ENCODE data around the gene NEBL. TPM values are rescaled to one million over a fixed set of nuclear protein-coding genes. Genes with fewer than 3 reads are reported as not detected.

Gene NEBL
- total and polyA plus RNA-seq, 3 experiments from 2014 or later, result 0.11 to 0.15 TPM; not detected in 1

- POLR2A ChIA-PET, result no interaction called here
- CTCF ChIA-PET, result no interaction called here
These were observed 55.7 kb downstream of the NEBL start for GRCh38 chr10:20841419-20841818.

GRCh38 chr10:20839910-20840309, 57.2 kb downstream of the NEBL start:
- Mint-ChIP-seq H3K4me3 (no peak overlapping the region), H3K27me3 (no peaks in the 10 kb centered on the region), H3K9me3 (peaks cover 0 to 4% (median 2%) of the 10 kb centered on the region in 5 donors), H3K4me1 (no peaks in the 10 kb centered on the region), H3K27ac (no peak overlapping the region), H3K36me3 (no peaks in the 10 kb centered on the region)
- POLR2A ChIA-PET, result no interaction called here
- Histone ChIP-seq H3K27ac (ENCODE audit: low read depth, low read length) (no peak overlapping the region), H3K9me3 (ENCODE audit: low read length) (no peaks in the 10 kb centered on the region), H3K4me3 (ENCODE audit: low read length) (no peak overlapping the region), H3K27me3 (ENCODE audit: insufficient read depth, low read length, poor library complexity, severe bottlenecking) (no peaks in the 10 kb centered on the region), H3K4me1 (ENCODE audit: insufficient read depth, low read length) (no peaks in the 10 kb centered on the region), H3K36me3 (ENCODE audit: insufficient read depth, low read length) (no peaks in the 10 kb centered on the region)
- CTCF ChIA-PET, result no interaction called here
- DNase-seq, result no peak

More at GRCh38 chr10:20841419-20841818, 55.7 kb downstream of the NEBL start:
- H3K27me3 Mint-ChIP-seq, result no peaks in the 10 kb centered on the region
- peaks cover 0 to 4% (median 2%) of the 10 kb centered on the region in 5 donors for H3K9me3 Mint-ChIP-seq
- H3K27ac ChIP-seq (ENCODE audit: low read depth, low read length), result no peak overlapping the region
- no peak for DNase-seq
- H3K9me3 ChIP-seq (ENCODE audit: low read length), result no peaks in the 10 kb centered on the region
- H3K4me3 ChIP-seq (ENCODE audit: low read length), result no peak overlapping the region
- no peak overlapping the region for H3K4me3 Mint-ChIP-seq
- no peaks in the 10 kb centered on the region for H3K36me3 ChIP-seq (ENCODE audit: insufficient read depth, low read length)
- H3K36me3 Mint-ChIP-seq, result no peaks in the 10 kb centered on the region
- no peaks in the 10 kb centered on the region for H3K4me1 ChIP-seq (ENCODE audit: insufficient read depth, low read length)
- no peak overlapping the region for H3K27ac Mint-ChIP-seq
- no peaks in the 10 kb centered on the region for H3K4me1 Mint-ChIP-seq
- H3K27me3 ChIP-seq (ENCODE audit: insufficient read depth, low read length, poor library complexity, severe bottlenecking), result no peaks in the 10 kb centered on the region

GRCh38 chr10:20839141-20839540, 58.0 kb downstream of the NEBL start:
- no peaks in the 10 kb centered on the region for H3K36me3 Mint-ChIP-seq
- DNase-seq, result no peak
- H3K27me3 Mint-ChIP-seq, result no peaks in the 10 kb centered on the region
- H3K4me1 Mint-ChIP-seq, result no peaks in the 10 kb centered on the region
- no peaks in the 10 kb centered on the region for H3K4me1 ChIP-seq (ENCODE audit: insufficient read depth, low read length)
- H3K36me3 ChIP-seq (ENCODE audit: insufficient read depth, low read length), result no peaks in the 10 kb centered on the region
- H3K27ac ChIP-seq (ENCODE audit: low read depth, low read length), result no peak overlapping the region
- peaks cover 0 to 4% (median 3%) of the 10 kb centered on the region in 5 donors for H3K9me3 Mint-ChIP-seq
- no peak overlapping the region for H3K4me3 ChIP-seq (ENCODE audit: low read length)
- no peak overlapping the region for H3K4me3 Mint-ChIP-seq
- ChIA-PET POLR2A (no interaction called here), CTCF (no interaction called here)
- no peaks in the 10 kb centered on the region for H3K27me3 ChIP-seq (ENCODE audit: insufficient read depth, low read length, poor library complexity, severe bottlenecking)
- no peaks in the 10 kb centered on the region for H3K9me3 ChIP-seq (ENCODE audit: low read length)
- no peak overlapping the region for H3K27ac Mint-ChIP-seq

GRCh38 chr10:20836401-20836800, 60.7 kb downstream of the NEBL start:
- no peaks in the 10 kb centered on the region for H3K36me3 Mint-ChIP-seq
- Histone ChIP-seq H3K27me3 (ENCODE audit: insufficient read depth, low read length, poor library complexity, severe bottlenecking) (no peaks in the 10 kb centered on the region), H3K4me3 (ENCODE audit: low read length) (no peak overlapping the region), H3K4me1 (ENCODE audit: insufficient read depth, low read length) (no peaks in the 10 kb centered on the region), H3K36me3 (ENCODE audit: insufficient read depth, low read length) (no peaks in the 10 kb centered on the region), H3K9me3 (ENCODE audit: low read length) (no peaks in the 10 kb centered on the region), H3K27ac (ENCODE audit: low read depth, low read length) (no peak overlapping the region)
- CTCF ChIA-PET, result no interaction called here
- POLR2A ChIA-PET, result no interaction called here
- peak overlapping the region in 1 of 8 donors; percentile 13 for H3K27ac Mint-ChIP-seq
- no peaks in the 10 kb centered on the region for H3K4me1 Mint-ChIP-seq
- no peak for DNase-seq
- no peak overlapping the region for H3K4me3 Mint-ChIP-seq
- H3K9me3 Mint-ChIP-seq, result peaks cover 0 to 4% (median 0%) of the 10 kb centered on the region in 5 donors
- H3K27me3 Mint-ChIP-seq, result no peaks in the 10 kb centered on the region

- Histone ChIP-seq H3K9me3 (ENCODE audit: low read length) (no peaks in the 10 kb centered on the region), H3K27ac (ENCODE audit: low read depth, low read length) (no peak overlapping the region), H3K36me3 (ENCODE audit: insufficient read depth, low read length) (no peaks in the 10 kb centered on the region), H3K27me3 (ENCODE audit: insufficient read depth, low read length, poor library complexity, severe bottlenecking) (no peaks in the 10 kb centered on the region), H3K4me3 (ENCODE audit: low read length) (no peak overlapping the region), H3K4me1 (ENCODE audit: insufficient read depth, low read length) (no peaks in the 10 kb centered on the region)
- POLR2A ChIA-PET, result no interaction called here
- CTCF ChIA-PET, result no interaction called here
- H3K36me3 Mint-ChIP-seq, result no peaks in the 10 kb centered on the region
- H3K27me3 Mint-ChIP-seq, result no peaks in the 10 kb centered on the region
- no peak overlapping the region for H3K27ac Mint-ChIP-seq
- DNase-seq, result no peak
- H3K4me3 Mint-ChIP-seq, result no peak overlapping the region
- peaks cover 0 to 4% (median 0%) of the 10 kb centered on the region in 5 donors for H3K9me3 Mint-ChIP-seq
- H3K4me1 Mint-ChIP-seq, result no peaks in the 10 kb centered on the region
These were observed 61.8 kb downstream of the NEBL start for GRCh38 chr10:20835335-20835734.

- H3K9me3 Mint-ChIP-seq, result peaks cover 0 to 4% (median 0%) of the 10 kb centered on the region in 5 donors
- H3K27ac Mint-ChIP-seq, result no peak overlapping the region
These were observed 62.3 kb downstream of the NEBL start for GRCh38 chr10:20834825-20835224.

GRCh38 chr10:20822825-20823224, 74.3 kb downstream of the NEBL start:
- Mint-ChIP-seq H3K9me3 (peaks cover 0 to 14% (median 3%) of the 10 kb centered on the region in 5 donors), H3K36me3 (no peaks in the 10 kb centered on the region), H3K4me1 (no peaks in the 10 kb centered on the region), H3K4me3 (no peak overlapping the region), H3K27ac (no peak overlapping the region), H3K27me3 (no peaks in the 10 kb centered on the region)
- H3K4me3 ChIP-seq (ENCODE audit: low read length), result no peak overlapping the region
- DNase-seq, result no peak
- no peaks in the 10 kb centered on the region for H3K4me1 ChIP-seq (ENCODE audit: insufficient read depth, low read length)
- no peaks in the 10 kb centered on the region for H3K36me3 ChIP-seq (ENCODE audit: insufficient read depth, low read length)
- no peaks in the 10 kb centered on the region for H3K9me3 ChIP-seq (ENCODE audit: low read length)
- ChIA-PET POLR2A (no interaction called here), CTCF (no interaction called here)
- no peaks in the 10 kb centered on the region for H3K27me3 ChIP-seq (ENCODE audit: insufficient read depth, low read length, poor library complexity, severe bottlenecking)
- H3K27ac ChIP-seq (ENCODE audit: low read depth, low read length), result no peak overlapping the region

More at GRCh38 chr10:20834825-20835224, 62.3 kb downstream of the NEBL start:
- H3K4me1 Mint-ChIP-seq, result no peaks in the 10 kb centered on the region
- no peaks in the 10 kb centered on the region for H3K36me3 ChIP-seq (ENCODE audit: insufficient read depth, low read length)
- H3K9me3 ChIP-seq (ENCODE audit: low read length), result no peaks in the 10 kb centered on the region
- no peaks in the 10 kb centered on the region for H3K36me3 Mint-ChIP-seq
- H3K4me3 ChIP-seq (ENCODE audit: low read length), result no peak overlapping the region
- H3K27me3 ChIP-seq (ENCODE audit: insufficient read depth, low read length, poor library complexity, severe bottlenecking), result no peaks in the 10 kb centered on the region
- H3K4me1 ChIP-seq (ENCODE audit: insufficient read depth, low read length), result no peaks in the 10 kb centered on the region
- H3K27ac ChIP-seq (ENCODE audit: low read depth, low read length), result no peak overlapping the region
- ChIA-PET CTCF (no interaction called here), POLR2A (no interaction called here)
- no peak for DNase-seq
- no peak overlapping the region for H3K4me3 Mint-ChIP-seq
- no peaks in the 10 kb centered on the region for H3K27me3 Mint-ChIP-seq

- no peaks in the 10 kb centered on the region for H3K9me3 ChIP-seq (ENCODE audit: low read length)
- H3K36me3 ChIP-seq (ENCODE audit: insufficient read depth, low read length), result no peaks in the 10 kb centered on the region
- H3K4me3 ChIP-seq (ENCODE audit: low read length), result no peak overlapping the region
- Mint-ChIP-seq H3K9me3 (peaks cover 0 to 9% (median 0%) of the 10 kb centered on the region in 5 donors), H3K27me3 (no peaks in the 10 kb centered on the region), H3K4me3 (no peak overlapping the region), H3K4me1 (no peaks in the 10 kb centered on the region), H3K27ac (no peak overlapping the region), H3K36me3 (no peaks in the 10 kb centered on the region)
- ChIA-PET CTCF (no interaction called here), POLR2A (no interaction called here)
- H3K27me3 ChIP-seq (ENCODE audit: insufficient read depth, low read length, poor library complexity, severe bottlenecking), result no peaks in the 10 kb centered on the region
- no peak overlapping the region for H3K27ac ChIP-seq (ENCODE audit: low read depth, low read length)
- DNase-seq, result no peak
- H3K4me1 ChIP-seq (ENCODE audit: insufficient read depth, low read length), result no peaks in the 10 kb centered on the region
These were observed 79.5 kb downstream of the NEBL start for GRCh38 chr10:20817646-20818045.

GRCh38 chr10:20817116-20817515, 80.0 kb downstream of the NEBL start:
- no peaks in the 10 kb centered on the region for H3K4me1 ChIP-seq (ENCODE audit: insufficient read depth, low read length)
- Mint-ChIP-seq H3K9me3 (peaks cover 0 to 9% (median 0%) of the 10 kb centered on the region in 5 donors), H3K36me3 (no peaks in the 10 kb centered on the region), H3K27me3 (no peaks in the 10 kb centered on the region), H3K4me1 (no peaks in the 10 kb centered on the region), H3K27ac (no peak overlapping the region), H3K4me3 (no peak overlapping the region)
- H3K9me3 ChIP-seq (ENCODE audit: low read length), result no peaks in the 10 kb centered on the region
- H3K36me3 ChIP-seq (ENCODE audit: insufficient read depth, low read length), result no peaks in the 10 kb centered on the region
- H3K27ac ChIP-seq (ENCODE audit: low read depth, low read length), result no peak overlapping the region
- POLR2A ChIA-PET, result no interaction called here
- CTCF ChIA-PET, result no interaction called here
- no peaks in the 10 kb centered on the region for H3K27me3 ChIP-seq (ENCODE audit: insufficient read depth, low read length, poor library complexity, severe bottlenecking)
- no peak for DNase-seq
- H3K4me3 ChIP-seq (ENCODE audit: low read length), result no peak overlapping the region
